NCI-H187 (cell line): ENCODE measurements around the gene CILP.

Experiments
- DNase-seq, 2 experiments: peaks; one replicate each; lab custom pipeline; 2025; lab: John Stamatoyannopoulos, UW

The CILP gene

GRCh38 chr15:65221697-65222096 lies 10.4 kb upstream of the CILP start:
- no peak for DNase-seq

GRCh38 chr15:65219137-65219536 lies 7.9 kb upstream of the CILP start:
- DNase-seq = no peak

- DNase-seq = no peak
Measured at GRCh38 chr15:65217526-65218482, 6.5 kb upstream of the CILP start.

GRCh38 chr15:65215496-65215895 lies 4.2 kb upstream of the CILP start:
- no peak for DNase-seq

GRCh38 chr15:65214010-65214409 lies 2.7 kb upstream of the CILP start:
- DNase-seq = no peak

- DNase-seq = no peak
Measured at GRCh38 chr15:65213241-65213640, 2.0 kb upstream of the CILP start.

GRCh38 chr15:65212097-65212496 lies 824 bp upstream of the CILP start:
- no peak for DNase-seq

GRCh38 chr15:65211482-65211982 lies 259 bp upstream of the CILP start:
- DNase-seq = no peak

GRCh38 chr15:65209701-65210643 lies 1.3 kb downstream of the CILP start:
- DNase-seq = no peak

- DNase-seq = no peak
Measured at GRCh38 chr15:65208647-65209046, 2.6 kb downstream of the CILP start.

GRCh38 chr15:65207280-65207840 lies 3.9 kb downstream of the CILP start:
- DNase-seq = no peak

- no peak for DNase-seq
Measured at GRCh38 chr15:65206750-65207149, 4.5 kb downstream of the CILP start.

GRCh38 chr15:65204931-65205660 lies 6.2 kb downstream of the CILP start:
- DNase-seq = no peak

GRCh38 chr15:65204236-65204930 lies 6.9 kb downstream of the CILP start:
- no peak for DNase-seq

- DNase-seq = no peak
Measured at GRCh38 chr15:65201918-65202317, 9.4 kb downstream of the CILP start.

GRCh38 chr15:65198571-65198970 lies 12.7 kb downstream of the CILP start:
- DNase-seq = no peak

GRCh38 chr15:65197337-65197645 lies 14.0 kb downstream of the CILP start:
- no peak for DNase-seq

GRCh38 chr15:65196637-65197336 lies 14.5 kb downstream of the CILP start:
- no peak for DNase-seq

- no peak for DNase-seq
Measured at GRCh38 chr15:65195548-65195923, 15.7 kb downstream of the CILP start.

GRCh38 chr15:65194826-65195547 lies 16.3 kb downstream of the CILP start:
- no peak for DNase-seq
